Stimulated activated CD8-positive, alpha-beta memory T cell treated with anti-CD3 and anti-CD28 coated beads, Interleukin-7, amount 100 ng/mL, for 4 hours (primary cell): ENCODE results near the gene CLCN5.

Experiments used
- DNase-seq, 2 donors: peaks; one replicate each; pipeline ENCODE4 v3.0.0-alpha.2; 2020; ENCODE audit warnings: low read depth in 2 of 2

Gene CLCN5

GRCh38 chrX:50081282-50081889 is 159.0 kb downstream of the CLCN5 start:
- no peak for DNase-seq

- DNase-seq: no peak
Observed at GRCh38 chrX:50082741-50083140, 160.3 kb downstream of the CLCN5 start.

DNA sequence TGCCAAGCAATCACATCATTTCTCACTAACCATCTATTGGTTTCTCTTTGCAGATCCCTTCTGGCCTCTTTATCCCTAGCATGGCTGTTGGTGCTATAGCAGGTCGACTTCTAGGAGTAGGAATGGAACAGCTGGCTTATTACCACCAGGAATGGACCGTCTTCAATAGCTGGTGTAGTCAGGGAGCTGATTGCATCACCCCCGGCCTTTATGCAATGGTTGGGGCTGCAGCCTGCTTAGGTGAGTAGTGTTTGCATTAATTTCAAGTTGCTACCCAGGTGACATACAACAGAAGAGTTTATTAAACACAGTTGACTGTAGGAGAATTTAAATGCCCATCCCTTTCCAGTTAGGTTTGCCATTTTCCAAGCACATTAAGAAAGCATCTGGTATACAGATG is 166.2 kb downstream of the CLCN5 start:
- DNase-seq: no peak

DNA sequence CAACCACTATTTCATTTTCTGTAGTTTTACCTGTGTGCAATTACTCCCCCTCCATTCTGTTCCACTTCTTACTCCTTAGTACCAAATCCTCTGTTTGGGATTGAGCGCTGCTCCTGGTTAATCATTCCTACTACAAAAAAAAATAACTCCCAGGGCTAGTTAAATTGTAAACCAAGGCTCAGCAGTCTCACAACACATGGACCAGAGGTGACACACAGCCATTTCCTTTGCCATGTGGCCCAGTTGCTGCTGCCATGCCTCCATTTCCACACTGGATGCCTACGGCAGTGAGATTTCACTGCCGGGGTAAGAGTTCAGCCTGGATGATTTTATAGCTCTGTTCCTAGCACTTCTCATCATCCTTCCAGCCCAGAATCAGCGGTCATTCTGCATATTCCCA is 171.2 kb downstream of the CLCN5 start:
- no peak for DNase-seq

DNA sequence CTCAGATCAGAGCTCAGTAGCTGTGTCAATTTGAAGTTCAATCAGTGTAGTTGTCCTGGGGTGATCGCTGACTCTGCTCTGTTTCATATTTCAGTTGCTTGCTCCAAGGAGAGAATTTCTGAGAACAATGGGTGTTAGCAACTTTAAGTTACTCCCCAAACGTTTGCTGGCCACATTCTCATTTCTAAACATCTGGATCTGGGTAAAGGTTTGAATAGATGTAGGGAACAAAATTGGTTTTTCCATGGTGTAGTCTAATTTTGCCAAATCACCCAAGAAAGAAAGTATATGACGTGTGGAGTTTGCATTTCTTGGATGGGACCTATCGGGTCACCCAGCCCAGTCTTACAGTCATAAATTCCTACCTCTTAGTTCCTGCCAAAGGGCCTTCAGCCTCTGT is 174.7 kb downstream of the CLCN5 start:
- no peak for DNase-seq

DNA sequence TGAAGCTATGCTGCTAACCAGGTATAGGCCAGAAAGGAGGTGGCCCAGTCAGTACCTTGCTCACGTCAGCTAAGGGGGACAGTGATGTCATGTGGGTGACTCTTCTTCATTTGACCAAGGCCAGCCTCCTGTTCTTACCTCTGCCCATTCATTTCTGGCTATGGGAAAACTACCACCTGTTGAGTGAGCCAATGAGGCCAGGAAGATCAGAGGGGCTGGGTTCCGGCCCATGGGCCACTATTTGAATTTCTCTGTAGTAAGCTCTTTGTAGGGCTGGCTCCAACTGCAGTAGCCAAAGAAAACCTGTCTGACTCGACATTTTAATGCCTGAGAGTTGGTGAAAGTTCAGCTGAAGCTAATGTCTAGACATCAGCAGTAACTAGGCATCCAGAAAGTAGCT is 175.8 kb downstream of the CLCN5 start:
- no peak for DNase-seq

DNA sequence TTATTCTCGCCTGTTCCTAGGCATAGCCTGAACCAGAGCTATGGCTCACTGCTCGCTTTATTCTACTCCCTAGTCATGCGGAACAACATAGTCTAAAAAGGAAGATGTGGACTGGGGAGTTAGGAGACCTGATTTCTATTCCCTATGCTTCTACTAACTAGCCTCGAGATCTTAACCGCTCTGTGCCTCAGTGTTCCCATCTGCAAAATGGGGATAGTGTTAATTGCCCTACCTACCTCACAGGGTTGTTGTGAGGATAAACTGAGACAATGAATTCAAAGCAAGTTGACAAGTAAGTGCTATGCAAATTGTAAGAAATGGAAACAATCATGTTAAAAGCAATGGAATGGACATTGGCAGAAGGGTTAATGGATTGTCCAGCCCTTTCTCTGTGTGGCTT is 176.4 kb downstream of the CLCN5 start:
- no peak for DNase-seq

GRCh38 chrX:50099331-50099730 is 176.9 kb downstream of the CLCN5 start:
- no peak for DNase-seq

DNA sequence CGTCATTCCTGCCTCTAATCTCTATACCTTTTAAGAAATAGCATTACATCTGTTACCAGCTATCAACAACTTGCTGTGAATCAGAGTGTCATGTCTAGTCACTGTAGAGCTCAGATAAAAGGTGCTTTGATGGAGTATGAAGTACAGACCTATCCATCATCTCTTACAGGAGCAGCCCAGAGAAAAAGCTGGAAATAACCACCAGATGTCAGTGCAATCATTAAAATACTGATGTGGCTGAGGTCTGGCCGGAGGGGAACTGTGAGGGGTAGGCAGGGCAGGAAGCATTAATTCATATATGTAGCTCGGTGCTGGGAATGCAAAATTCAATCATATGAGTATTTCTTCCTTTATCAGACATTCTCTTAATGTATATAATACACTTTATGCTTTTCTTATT is 177.8 kb downstream of the CLCN5 start:
- no peak for DNase-seq

GRCh38 chrX:50103176-50103575 is 180.8 kb downstream of the CLCN5 start:
- no peak for DNase-seq

DNA sequence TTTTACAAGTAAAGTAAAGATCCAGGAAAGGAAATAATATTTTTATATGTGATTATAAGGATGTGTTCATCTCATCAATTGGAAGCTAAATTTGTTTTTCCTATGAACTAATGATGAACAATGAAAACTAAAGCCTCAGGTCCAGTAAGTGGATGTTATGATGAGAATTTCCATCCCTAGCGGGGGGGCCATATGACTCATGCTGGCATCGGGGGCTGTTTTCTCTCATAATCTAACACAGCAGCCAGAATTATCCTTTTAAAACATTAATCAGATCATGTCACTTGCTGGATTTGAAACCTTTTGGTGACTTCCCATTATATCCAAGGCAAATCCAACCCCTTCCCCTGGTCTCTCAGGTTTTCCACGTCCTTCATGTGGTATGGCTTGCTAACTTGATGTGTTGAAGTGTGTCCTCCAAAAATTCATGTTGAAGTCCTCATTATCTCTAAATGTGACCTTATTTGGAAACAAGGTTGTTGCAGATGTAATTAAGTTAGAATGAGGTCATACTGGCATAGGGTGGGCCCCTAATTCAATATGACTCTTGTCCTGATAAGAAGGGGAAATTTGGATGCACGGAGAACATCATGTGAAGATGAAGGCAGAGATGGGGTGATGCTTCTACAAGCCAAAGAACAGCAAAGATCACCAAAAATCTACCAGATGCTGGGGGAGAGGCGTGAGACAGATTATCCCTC is 181.6 kb downstream of the CLCN5 start:
- no peak for DNase-seq

DNA sequence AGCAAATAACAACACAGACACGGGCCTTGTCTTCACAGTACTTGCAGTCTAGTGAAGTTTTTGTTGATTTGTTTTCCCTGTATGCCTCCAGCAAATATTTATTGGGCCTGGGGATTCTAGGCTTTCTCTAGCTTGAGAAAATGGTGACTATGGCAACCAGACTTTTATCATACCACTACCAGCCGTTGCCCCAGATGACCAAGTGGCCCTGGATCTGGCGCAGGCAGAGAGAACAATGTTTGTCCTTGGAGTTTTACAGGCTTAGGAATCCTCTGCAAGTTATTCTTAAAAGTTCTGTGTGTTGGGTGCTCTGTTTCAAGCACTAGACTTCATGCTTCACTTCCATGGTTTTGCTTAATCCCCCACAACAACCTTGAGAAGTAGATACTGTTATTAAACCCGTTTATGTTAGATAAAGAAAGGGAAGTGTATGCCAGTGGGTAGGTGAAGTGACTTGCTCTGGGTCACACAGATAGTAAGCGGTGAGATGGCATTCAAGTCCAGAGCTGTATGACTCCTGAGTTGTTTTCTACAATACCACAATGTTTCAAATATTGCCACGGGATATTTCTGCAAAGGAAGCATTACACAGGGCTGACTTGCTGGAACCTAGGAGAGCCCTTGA is 183.8 kb downstream of the CLCN5 start:
- DNase-seq: no peak

DNA sequence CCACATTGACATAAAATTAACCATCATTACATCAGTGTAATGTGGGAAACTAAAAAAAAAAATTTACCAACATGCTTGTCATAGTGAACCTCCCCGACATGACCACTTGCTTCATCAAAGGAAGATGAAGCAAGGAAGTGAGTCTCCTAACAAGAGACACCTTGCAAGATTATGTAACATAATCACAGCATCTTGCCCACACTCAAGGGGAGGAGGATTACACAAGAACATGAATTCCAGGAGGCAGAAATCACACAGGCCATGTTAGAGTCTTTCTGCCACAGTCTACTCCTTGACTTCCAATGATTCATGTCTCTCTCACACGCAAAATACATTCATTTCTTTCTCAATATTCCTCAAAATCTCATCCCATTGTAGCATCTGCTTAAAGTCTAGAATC is 185.1 kb downstream of the CLCN5 start:
- no peak for DNase-seq

DNA sequence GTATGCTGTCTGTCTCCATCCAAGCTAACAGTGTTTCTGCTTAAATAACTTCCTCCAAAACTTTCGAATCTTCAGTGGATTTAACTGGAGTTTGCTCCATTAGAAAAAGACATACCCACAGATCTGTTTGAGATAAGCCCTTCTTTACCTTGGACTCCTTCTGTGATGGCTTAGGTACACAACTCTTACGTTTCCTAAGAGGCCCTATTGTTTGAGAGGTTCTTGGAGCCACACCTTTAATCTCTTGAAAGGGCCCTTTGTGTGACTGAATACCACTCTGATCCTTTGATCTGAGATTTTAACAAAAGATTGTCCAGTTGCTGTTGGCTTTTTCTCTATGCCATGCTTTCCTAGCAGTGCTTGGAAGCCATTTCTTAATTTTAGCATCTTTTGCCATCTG is 185.9 kb downstream of the CLCN5 start:
- DNase-seq: no peak

GRCh38 chrX:50111742-50112141 is 189.3 kb downstream of the CLCN5 start:
- no peak for DNase-seq

DNA sequence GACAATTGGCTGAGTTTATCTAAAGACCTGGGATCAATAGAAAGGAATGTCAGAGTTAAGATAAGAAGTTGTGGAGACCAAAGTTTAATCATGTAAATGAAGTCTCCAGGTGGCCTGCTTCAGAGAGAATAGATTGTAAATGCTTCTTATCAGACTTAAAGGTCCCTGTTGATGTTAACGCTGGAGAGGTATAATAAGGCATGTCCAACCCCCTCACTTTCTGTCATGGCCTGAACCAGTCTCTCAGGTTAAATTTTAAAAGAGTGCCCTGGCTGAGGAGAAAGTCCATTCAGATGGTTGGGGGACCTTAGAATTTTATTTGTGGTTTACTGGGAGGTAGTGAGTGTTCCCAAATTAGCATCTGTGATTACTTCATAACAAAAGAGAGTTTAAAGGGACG is 191.7 kb downstream of the CLCN5 start:
- DNase-seq: no peak

GRCh38 chrX:50115973-50116372 is 193.6 kb downstream of the CLCN5 start:
- DNase-seq: no peak

GRCh38 chrX:50117476-50117875 is 195.1 kb downstream of the CLCN5 start:
- DNase-seq: no peak

- no peak for DNase-seq
Observed at GRCh38 chrX:50125480-50125879, 203.1 kb downstream of the CLCN5 start.

DNA sequence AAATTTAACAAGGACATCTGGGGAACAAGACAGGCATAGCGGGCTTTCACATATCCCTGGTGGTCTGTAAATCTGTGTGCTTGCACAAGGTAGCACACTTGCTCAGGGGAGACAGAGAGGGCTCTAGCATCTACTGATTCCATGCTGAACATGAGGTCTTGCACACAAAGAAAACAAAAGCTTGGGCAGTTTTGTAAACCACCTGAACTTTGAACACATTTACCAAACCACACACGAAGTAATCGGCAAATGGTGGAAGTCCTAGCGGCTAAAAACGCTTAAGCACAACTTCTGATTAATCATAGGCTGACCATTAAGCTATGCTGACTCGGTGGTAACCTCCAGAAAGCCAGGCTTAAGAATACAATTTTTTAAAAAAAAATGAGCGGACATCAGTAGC is 225.6 kb downstream of the CLCN5 start:
- no peak for DNase-seq
